Neural crest cell (in vitro differentiated cells): ENCODE results near the gene SRC. TPM values are rescaled to one million over a fixed set of nuclear protein-coding genes. Genes with fewer than 3 reads are reported as not detected.

ENCODE experiments used
- DNase-seq: peaks from one replicate; pipeline ENCODE4 v3.0.0; 2021; ENCODE audit warnings: low read depth, mixed read lengths, low spot score
- H3K27ac Mint-ChIP-seq: one replicate; pipeline ENCODE4 v1.8.0; 2021; ENCODE audit warnings: mild to moderate bottlenecking, mixed read lengths; ENCODE audit not compliant: unreplicated experiment
- H3K27me3 Mint-ChIP-seq: 2 replicates; pipeline ENCODE4 v1.8.0; 2021; ENCODE audit warnings: low read depth, mild to moderate bottlenecking, mixed read lengths
- H3K36me3 Mint-ChIP-seq: 2 replicates; pipeline ENCODE4 v1.8.0; 2021; ENCODE audit warnings: low read depth, mild to moderate bottlenecking, mixed read lengths
- H3K4me1 Mint-ChIP-seq: 2 replicates; pipeline ENCODE4 v1.8.0; 2021; ENCODE audit warnings: mixed read lengths
- H3K4me3 Mint-ChIP-seq: one replicate; pipeline ENCODE4 v1.8.0; 2021; ENCODE audit warnings: mild to moderate bottlenecking, mixed read lengths
- H3K9me3 Mint-ChIP-seq: 2 replicates; pipeline ENCODE4 v1.8.0; 2021; ENCODE audit warnings: mixed read lengths
- CTCF ChIP-seq: fragments of 200-600 bp; sonication (generic); conservative IDR thresholded peaks from 2 replicates; pipeline ENCODE4 v1.5.0; 2021; ENCODE audit warnings: antibody characterized with exemption, mild to moderate bottlenecking
- total RNA-seq: library from RNA; stranded (reverse); gene quantifications from 2 replicates; pipeline ENCODE4 v1.2.1, GENCODE V29; 2021

SRC gene
- total RNA-seq, 1 donor from 2014 or later = 58.6 TPM

GRCh38 chr20:37425103-37425625, 79.2 kb downstream of the SRC start:
- no peak overlapping the region for H3K27ac Mint-ChIP-seq
- H3K4me3 Mint-ChIP-seq = no peak overlapping the region
- H3K27me3 Mint-ChIP-seq = peaks cover 20% of the 10 kb centered on the region
- no peak for DNase-seq
- no peak for TF ChIP-seq CTCF
- no peaks in the 10 kb centered on the region for H3K36me3 Mint-ChIP-seq
- peaks cover 29% of the 10 kb centered on the region for H3K4me1 Mint-ChIP-seq
- H3K9me3 Mint-ChIP-seq = no peaks in the 10 kb centered on the region

- TF ChIP-seq CTCF = no peak
- H3K4me3 Mint-ChIP-seq = no peak overlapping the region
- H3K36me3 Mint-ChIP-seq = no peaks in the 10 kb centered on the region
- H3K27me3 Mint-ChIP-seq = peaks cover 17% of the 10 kb centered on the region
- DNase-seq = no peak
- H3K4me1 Mint-ChIP-seq = peaks cover 19% of the 10 kb centered on the region
- H3K27ac Mint-ChIP-seq = no peak overlapping the region
- H3K9me3 Mint-ChIP-seq = no peaks in the 10 kb centered on the region
These were observed 80.2 kb downstream of the SRC start for GRCh38 chr20:37426106-37426505.

GRCh38 chr20:37426978-37427377, 81.0 kb downstream of the SRC start:
- Mint-ChIP-seq H3K27me3 (peaks cover 13% of the 10 kb centered on the region), H3K36me3 (no peaks in the 10 kb centered on the region), H3K9me3 (no peaks in the 10 kb centered on the region), H3K4me1 (peaks cover 10% of the 10 kb centered on the region), H3K27ac (no peak overlapping the region), H3K4me3 (no peak overlapping the region)
- DNase-seq = no peak
- no peak for TF ChIP-seq CTCF

- H3K4me3 Mint-ChIP-seq = no peak overlapping the region
- DNase-seq = no peak
- TF ChIP-seq CTCF = no peak
- no peaks in the 10 kb centered on the region for H3K9me3 Mint-ChIP-seq
- peaks cover 4% of the 10 kb centered on the region for H3K27me3 Mint-ChIP-seq
- H3K27ac Mint-ChIP-seq = no peak overlapping the region
- H3K4me1 Mint-ChIP-seq = no peaks in the 10 kb centered on the region
- no peaks in the 10 kb centered on the region for H3K36me3 Mint-ChIP-seq
These were observed 84.1 kb downstream of the SRC start for GRCh38 chr20:37430044-37430443.

- DNase-seq = no peak
- Mint-ChIP-seq H3K27ac (no peak overlapping the region), H3K4me3 (no peak overlapping the region), H3K36me3 (no peaks in the 10 kb centered on the region), H3K9me3 (no peaks in the 10 kb centered on the region), H3K27me3 (no peaks in the 10 kb centered on the region), H3K4me1 (no peaks in the 10 kb centered on the region)
- TF ChIP-seq CTCF = no peak
These were observed 85.0 kb downstream of the SRC start for GRCh38 chr20:37430778-37431460.
